ENCODE data around the gene DCDC1. TPM values are rescaled to one million over a fixed set of nuclear protein-coding genes. Genes with fewer than 3 reads are reported as not detected.

Gene DCDC1
- total RNA-seq, 4 donors from 2014 or later, result 0.34 to 2.7 TPM; not detected in 2

- 90% methylated on average over 6 of the region's 8 CpGs for WGBS
Measured at GRCh38 chr11:31173926-31174680, 195.4 kb downstream of the DCDC1 start.

GRCh38 chr11:31160504-31161422 is 208.8 kb downstream of the DCDC1 start:
- no peak overlapping the region for H3K4me3 ChIP-seq
- no peaks in the 10 kb centered on the region for H3K36me3 ChIP-seq
- no peaks in the 10 kb centered on the region for H3K27me3 ChIP-seq
- no peaks in the 10 kb centered on the region for H3K4me1 ChIP-seq
- H3K9me3 ChIP-seq, result no peaks in the 10 kb centered on the region
- no peak overlapping the region for H3K27ac ChIP-seq
- no peak for DNase-seq (ENCODE audit: low spot score in 2 of 2)
- WGBS, result 70% methylated on average over 5 of the region's 5 CpGs
- TF ChIP-seq POLR2A (IDR thresholded peaks at IDR 0.05) (no peak), EP300 (IDR thresholded peaks at IDR 0.05) (no peak), POLR2AphosphoS5 (IDR thresholded peaks at IDR 0.05) (no peak), CTCF (IDR thresholded peaks at IDR 0.05) (no peak)

More at GRCh38 chr11:31173926-31174680, 195.4 kb downstream of the DCDC1 start:
- Histone ChIP-seq H3K27ac (no peak overlapping the region), H3K4me3 (no peak overlapping the region), H3K9me3 (peaks cover 4% of the 10 kb centered on the region), H3K36me3 (no peaks in the 10 kb centered on the region), H3K4me1 (no peaks in the 10 kb centered on the region), H3K27me3 (no peaks in the 10 kb centered on the region)
- DNase-seq (ENCODE audit: low spot score in 2 of 2), result no peak
- TF ChIP-seq POLR2AphosphoS5 (IDR thresholded peaks at IDR 0.05) (no peak), CTCF (IDR thresholded peaks at IDR 0.05) (no peak), POLR2A (IDR thresholded peaks at IDR 0.05) (no peak)

- no peak overlapping the region for H3K4me3 ChIP-seq
- no peaks in the 10 kb centered on the region for H3K27me3 ChIP-seq
- DNase-seq (ENCODE audit: low spot score in 2 of 2), result no peak
- TF ChIP-seq CTCF (IDR thresholded peaks at IDR 0.05) (no peak), POLR2AphosphoS5 (IDR thresholded peaks at IDR 0.05) (no peak), POLR2A (IDR thresholded peaks at IDR 0.05) (no peak), EP300 (IDR thresholded peaks at IDR 0.05) (no peak)
- H3K9me3 ChIP-seq, result no peaks in the 10 kb centered on the region
- H3K4me1 ChIP-seq, result no peaks in the 10 kb centered on the region
- no peaks in the 10 kb centered on the region for H3K36me3 ChIP-seq
- WGBS, result 69% methylated on average over 3 of the region's 3 CpGs
- no peak overlapping the region for H3K27ac ChIP-seq
Measured at GRCh38 chr11:31150841-31151240, 218.7 kb downstream of the DCDC1 start.

GRCh38 chr11:31150011-31150410 is 219.5 kb downstream of the DCDC1 start:
- no peak for DNase-seq (ENCODE audit: low spot score in 2 of 2)

More at GRCh38 chr11:31150011-31150410, 219.5 kb downstream of the DCDC1 start:
- WGBS, result 85% methylated on average over 2 of the region's 2 CpGs
- Histone ChIP-seq H3K27me3 (no peaks in the 10 kb centered on the region), H3K9me3 (no peaks in the 10 kb centered on the region), H3K4me3 (no peak overlapping the region), H3K27ac (no peak overlapping the region), H3K36me3 (no peaks in the 10 kb centered on the region), H3K4me1 (no peaks in the 10 kb centered on the region)
- TF ChIP-seq CTCF (IDR thresholded peaks at IDR 0.05) (no peak), EP300 (IDR thresholded peaks at IDR 0.05) (no peak)

Data from suprapubic skin (tissue), 4 donors.